GM11168 (cell line): ENCODE measurements around the gene DDX47.
"Not testable (repeated sequence)": the region's sequence is repeated elsewhere in the genome, so short reads cannot be mapped to it uniquely, and the experiment has no call there.

Experiments
- in situ Hi-C: fragments of 300-500 bp; cut with MboI; formaldehyde crosslinking; loops from one replicate; pipeline ENCODE4 v1.12.0; 2022; ENCODE audit warnings: low sequenced_read_pairs; ENCODE audit not compliant: unreplicated experiment

The DDX47 gene

DNA sequence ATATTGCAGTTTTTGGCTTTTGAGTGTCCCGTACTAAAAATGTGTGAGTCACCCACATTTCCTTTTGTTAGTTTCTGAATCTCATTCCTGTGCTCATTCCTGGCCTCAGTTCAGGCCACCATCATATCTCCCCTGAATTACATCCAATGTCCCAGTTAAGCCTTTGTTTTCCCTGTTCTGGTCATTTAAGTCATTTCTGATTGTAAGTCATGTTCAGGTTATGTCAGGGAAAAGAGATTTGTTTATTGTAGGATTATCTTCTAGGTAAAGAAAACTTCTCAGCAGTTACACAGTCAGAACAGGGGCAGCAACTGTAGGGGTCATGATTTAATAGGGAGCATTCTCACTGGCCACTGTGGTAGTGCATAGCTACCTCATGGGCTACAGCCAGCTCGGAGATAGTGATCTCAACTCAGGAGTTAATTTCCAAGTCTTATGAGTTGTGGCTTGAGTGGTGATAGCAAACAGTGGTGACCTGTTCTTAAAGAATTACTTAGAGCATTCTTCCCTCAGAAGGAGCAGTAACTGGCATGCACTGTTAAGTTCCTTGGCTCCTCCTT lies 6.7 kb downstream of the DDX47 start:
- in situ Hi-C loops = no loop called here

DNA sequence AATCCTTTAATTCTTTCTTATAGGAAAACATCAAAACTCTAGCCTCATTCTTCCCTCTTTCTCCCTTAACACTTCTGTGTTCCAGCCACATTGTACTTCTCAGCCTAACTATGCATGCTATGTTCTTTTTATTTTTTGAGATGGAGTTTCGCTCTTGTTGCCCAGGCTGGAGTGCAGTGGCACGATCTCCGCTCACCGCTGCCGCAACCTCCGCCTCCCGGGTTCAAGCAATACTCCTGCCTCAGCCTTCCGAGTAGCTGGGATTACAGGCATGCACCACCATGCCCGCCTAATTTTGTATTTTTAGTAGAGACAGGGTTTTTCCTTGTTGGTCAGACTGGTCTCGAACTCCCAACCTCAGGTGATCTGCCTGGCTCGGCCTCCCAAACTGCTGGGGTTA lies 7.2 kb downstream of the DDX47 start:
- in situ Hi-C loops = not testable (repeated sequence)

DNA sequence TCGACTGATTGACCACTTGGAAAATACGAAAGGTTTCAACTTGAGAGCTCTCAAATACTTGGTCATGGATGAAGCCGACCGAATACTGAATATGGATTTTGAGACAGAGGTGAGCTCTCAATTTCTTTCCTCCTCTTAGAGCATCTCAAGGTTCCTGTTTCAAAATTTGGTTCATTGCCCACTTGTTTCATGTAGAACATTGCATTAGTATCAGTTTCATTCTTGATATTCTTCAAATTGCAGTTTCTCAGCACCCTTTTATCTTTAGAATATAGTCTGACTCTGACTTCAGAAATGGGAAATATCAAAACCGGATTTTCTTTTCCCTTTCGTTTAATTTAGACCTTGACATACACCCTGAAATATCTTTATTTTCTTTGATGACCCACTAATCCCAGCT lies 8.8 kb downstream of the DDX47 start:
- in situ Hi-C loops = no loop called here

DNA sequence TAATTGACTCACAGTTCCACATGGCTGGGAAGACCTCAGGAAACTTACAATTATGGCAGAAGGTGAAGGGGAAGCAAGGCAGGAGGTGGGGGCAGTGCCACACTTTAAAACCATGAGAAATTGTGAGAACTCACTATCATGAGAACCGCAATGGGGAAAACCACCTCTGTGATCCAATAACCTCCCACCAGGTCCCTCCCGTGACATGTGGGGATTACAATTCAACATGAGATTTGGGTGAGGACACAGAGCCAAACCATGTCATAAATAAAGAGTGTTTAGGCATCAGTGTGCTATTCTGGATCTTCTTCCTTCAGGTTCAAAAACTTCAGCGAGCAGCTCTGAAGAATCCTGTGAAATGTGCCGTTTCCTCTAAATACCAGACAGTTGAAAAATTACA lies 9.7 kb downstream of the DDX47 start:
- in situ Hi-C loops = no loop called here

DNA sequence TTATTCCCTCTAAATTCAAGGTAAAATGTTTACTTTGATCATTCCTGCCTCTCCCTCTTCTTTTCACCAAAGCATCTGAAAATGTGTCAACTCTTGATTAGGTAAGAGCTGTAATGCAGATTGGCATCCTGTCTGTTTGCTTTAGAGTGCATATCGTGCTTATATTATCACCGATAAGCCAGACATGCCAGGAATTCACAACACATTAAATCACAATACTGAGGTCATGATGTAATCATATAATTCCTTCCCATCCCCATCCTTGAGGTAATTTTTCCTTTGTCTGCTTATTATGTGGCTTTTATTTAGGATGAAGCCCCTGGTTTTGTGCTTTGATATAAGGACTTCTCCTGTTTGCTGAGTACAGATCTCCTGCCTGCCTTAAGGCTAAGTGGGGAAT lies 10.2 kb downstream of the DDX47 start:
- in situ Hi-C loops = no loop called here

DNA sequence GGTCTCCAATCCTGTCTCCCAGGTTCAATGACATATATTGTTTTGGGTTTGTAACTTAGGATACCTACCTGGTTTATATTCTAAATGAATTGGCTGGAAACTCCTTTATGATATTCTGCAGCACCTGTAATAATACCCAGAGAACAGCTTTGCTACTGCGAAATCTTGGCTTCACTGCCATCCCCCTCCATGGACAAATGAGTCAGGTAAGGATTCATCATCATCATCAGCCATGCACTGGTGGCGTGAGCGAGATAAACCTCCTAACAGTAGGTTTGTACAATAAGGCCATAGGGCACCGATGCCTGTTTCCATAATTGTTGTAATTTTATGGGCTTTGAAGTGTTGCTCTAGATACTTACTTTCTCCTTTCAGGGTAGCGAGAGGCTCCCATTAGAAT lies 10.7 kb downstream of the DDX47 start:
- in situ Hi-C loops = no loop called here

DNA sequence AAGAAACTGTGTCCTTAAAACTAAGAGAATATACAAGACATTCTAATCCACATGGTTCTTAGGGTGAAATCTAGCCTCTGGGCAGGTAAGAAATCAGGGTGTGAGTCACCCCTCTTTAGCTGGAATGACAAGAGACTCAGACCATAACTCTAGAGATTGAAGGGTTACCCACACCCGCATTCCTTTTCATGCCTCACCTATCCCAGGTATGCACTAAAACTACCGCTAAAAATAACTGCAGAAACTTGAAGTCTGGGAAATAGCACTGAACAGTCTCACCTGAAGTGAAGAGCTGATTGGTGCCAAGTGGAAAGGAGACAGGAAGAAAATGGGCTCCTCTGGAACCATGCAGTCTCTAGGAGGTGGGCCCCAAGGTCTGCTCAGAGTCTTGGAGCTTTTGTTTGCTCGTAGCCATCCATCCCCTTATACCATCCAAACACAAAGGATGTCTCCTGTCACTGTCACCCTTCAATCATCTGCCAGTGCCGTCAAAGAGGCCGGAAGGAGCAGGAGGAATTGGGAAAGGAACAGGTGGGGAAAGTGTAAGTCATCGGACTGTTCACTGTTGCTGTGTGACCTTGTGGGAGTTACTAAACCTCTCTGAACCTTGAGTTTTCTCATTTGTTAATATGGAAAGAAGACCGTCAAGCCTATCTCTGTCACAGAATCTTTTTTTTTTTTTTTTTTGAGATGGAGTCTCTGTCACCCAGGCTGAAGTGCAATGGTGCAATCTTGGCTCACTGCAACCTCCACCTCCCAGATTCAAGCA lies 22.4 kb downstream of the DDX47 start:
- in situ Hi-C loops = no loop called here

DNA sequence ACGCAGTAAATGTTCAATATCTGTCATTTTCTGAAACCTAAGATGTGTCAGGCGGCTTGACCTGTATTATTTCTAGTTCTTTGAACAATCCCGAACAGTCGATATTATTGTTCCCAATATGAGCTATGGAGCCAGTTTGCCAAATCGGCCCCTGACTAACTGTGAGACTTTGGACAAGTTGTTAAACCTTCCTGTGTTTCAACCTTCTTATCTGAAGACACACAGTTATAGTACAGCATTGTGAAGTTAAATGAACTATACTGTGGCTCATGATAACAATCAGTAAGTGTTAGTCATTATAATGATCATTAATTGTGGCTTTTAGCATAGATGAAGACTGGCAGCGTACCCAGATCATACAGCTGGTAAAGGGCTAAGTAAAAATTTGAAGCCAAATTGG lies 23.4 kb downstream of the DDX47 start:
- in situ Hi-C loops = no loop called here

DNA sequence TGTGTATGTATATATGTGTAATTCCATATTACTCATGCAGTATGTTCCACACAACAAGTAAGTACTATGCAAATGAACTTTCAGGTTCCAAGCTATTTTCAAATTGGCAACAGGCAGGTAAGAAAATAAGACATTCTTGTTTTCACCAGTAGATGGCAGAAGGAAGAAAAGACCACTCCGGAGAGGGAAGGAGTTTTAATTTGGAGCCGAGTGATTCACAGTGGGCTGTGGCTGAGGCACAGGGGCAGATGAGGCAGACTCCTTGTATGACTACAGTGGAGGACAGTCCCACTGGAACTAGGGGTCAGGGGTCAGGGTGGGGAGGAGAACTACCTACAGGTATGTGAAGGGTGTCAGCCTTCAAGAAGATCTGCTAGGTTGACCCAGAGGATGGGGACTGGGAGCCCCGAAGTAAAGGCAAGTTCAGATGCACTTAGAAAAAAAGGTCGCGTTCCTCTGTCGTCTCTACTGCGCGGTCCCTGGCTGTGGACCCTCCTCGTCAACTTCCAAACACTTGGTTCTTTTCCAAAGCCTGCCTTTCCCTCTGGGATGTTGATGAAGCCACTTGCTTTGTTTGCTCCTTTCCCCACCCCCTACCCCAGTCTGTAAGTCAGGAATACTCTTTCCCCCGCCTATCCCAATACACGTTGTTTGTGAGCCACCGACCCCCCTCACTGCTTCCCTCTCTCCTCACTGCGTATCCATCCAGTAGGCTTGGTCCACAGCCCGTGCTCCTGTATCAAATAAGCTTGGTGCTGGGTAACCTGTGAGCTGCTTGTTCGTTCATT lies 24.1 kb downstream of the DDX47 start:
- in situ Hi-C loops = no loop called here

DNA sequence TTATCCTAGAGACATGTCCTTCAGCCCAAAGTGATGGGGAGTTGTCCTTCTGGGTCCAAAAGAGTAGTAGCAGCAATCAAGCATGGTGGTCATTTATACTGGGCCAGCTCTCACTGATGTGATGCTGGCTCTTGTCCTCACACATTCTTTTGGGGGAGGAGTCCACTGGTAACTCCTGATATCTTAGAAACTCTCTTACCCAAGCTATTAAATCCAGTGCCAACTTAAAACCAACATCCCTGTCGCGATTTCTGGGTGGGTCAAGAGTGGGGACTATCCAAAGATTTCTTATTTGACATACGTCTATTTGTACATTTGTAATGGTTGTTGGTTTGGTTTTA lies 24.6 kb downstream of the DDX47 start:
- in situ Hi-C loops = no loop called here

DNA sequence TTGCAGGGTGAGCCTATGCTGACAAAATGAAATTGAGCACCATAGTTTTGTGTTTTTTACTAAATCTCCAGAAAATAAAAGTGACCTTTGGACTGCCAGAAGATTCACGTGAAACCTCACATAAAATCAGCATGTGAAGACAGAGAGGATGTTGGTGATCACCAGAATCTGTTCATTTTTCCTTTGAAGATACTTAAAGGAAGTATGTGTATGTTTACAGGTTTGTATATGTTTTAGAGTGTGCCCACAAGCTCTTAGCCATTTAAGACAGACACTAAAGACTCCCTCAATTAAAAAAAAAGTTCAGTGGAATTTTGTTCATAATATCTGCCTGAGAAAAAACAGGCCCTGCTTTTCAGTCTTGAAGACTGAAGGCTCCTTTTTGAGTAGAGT lies 25.9 kb downstream of the DDX47 start:
- in situ Hi-C loops = no loop called here

DNA sequence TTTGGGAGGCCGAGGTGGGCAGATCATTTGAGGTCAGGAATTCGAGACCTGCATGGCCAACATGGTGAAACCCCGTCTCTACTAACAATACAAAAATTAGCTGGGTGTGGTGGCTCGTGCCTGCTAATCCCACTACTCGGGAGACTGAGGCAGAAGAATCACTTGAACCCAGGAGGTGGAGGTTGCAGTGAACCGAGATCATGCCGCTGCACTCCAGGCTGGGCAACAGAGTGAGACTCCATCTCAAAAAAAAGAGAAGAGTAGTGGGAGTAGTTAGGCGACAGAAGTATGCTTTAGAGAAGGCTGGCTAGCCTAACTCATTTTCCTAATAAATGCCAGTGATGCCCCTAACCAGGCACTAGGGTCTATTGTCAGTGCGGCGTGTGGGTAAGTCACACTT lies 26.3 kb downstream of the DDX47 start:
- in situ Hi-C loops = not testable (repeated sequence)

DNA sequence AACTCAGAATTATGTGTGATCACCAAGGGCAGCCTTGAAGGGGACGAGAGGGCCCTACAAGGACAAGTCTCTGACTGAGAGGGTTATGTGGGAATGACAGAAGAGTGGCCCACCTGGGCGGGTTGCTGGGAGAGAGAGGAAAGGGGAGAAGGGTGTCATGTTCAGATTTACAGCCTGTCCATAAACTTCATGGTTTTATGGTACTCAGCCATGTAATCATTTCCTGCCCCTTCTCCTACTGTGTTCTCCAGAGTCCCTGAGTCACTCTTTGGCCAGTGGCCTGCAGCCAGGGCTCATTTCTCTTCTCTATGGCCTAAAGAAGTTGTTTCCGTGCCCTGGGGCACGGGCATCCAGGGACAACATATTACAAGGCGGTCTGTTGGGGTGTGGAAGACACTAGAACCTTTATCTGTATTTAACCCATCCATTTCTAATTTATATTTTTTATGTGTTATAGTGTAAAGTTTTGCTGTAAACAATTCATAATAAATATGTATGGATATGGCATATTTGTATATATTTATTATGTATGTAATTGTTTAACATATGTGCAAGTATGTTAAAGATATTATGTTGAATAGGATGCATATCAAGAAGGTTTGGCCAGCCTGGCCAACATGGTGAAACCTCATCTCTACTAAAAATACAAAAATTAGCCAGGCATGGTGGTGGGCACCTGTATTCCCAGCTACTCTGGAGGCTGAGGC lies 26.9 kb downstream of the DDX47 start:
- in situ Hi-C loops = no loop called here

DNA sequence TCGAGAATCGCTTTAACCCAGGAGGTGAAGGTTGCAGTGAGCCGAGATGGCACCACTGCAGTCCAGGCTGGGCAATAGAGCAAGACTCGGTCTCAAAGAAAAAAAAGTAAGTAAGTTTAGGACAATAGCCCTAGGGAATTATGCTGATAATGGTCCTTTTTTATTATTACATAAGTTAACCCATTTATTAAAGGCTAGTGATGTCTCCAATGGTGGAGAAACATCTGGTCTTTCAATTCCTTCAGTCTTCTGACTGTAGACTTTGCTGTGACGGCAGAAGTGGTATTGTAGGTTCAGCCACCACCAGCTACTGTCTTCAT lies 27.4 kb downstream of the DDX47 start:
- in situ Hi-C loops = no loop called here

DNA sequence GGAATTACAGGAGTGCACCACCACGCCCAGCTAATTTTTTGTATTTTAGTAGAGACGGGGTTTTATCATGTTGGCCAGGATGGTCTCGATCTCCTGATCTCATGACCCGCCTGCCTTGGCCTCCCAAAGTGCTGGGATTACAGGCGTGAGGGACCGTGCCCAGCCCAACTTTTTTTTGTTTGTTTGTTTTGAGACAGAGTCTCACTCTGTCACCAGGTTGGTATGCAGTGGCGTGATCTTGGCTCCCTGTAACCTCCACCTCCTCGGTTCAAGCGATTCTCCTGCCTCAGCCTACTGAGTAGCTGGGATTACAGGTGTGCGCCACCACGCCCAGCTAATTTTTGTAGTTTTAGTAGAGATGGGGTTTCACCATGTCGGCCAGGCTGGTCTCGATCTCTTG lies 28.3 kb downstream of the DDX47 start:
- in situ Hi-C loops = not testable (repeated sequence)

DNA sequence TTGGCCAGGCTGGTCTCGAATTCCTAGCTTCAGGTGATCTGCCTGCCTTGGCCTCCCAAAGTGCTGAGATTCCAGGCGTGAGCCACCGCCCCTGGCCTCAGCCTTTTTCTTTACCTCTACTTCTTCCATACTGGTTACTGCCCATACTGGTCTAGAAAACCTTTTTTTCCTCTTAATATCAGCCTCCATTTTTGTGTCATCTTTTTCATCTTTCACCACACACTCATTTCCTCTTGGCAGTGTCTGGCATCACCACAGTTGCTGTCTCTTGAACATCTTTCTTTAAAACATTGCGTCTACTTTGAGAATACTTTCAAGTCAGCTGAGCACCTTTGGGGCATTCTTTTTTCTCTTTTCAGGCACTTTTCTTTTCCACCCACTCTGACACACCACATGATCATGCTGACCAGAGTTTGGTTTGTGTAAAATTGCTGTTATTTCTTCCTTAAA lies 32.7 kb downstream of the DDX47 start:
- in situ Hi-C loops = no loop called here

DNA sequence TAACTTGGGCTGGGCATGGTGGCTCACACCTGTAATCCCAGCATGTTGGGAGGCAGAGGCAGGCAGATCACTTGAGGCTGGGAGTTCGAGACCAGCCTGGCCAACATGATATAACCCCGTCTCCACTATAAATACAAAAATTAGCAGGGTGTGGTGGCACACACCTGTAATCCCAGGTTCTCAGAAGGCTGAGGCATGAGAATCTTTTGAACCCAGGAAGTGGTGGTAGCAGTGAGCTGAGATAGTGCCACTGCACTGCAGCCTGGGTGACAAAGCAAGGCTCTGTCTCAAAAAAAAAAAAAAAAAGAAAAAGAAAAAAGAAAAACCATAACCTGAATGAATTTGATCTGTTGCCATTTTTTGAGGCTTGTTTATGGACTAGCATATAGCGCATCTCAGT lies 33.6 kb downstream of the DDX47 start:
- in situ Hi-C loops = not testable (repeated sequence)

DNA sequence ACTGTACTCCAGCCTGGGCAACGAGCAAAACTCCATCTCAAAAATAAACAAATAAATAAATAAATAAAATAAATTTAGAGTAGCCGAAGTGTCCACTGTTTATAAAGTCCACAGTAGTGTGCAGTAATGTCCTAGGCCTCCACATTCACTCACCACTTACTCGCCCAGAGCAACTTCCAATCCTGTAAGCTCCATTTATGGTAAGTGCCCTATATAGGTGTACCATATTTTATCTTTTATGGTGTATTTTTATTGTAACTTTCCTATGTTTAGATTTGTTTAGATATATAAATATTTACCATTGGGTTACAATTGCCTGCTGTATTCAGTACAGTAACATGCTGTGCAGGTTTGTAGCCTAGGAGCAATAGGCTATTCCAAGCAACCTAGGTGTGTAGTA lies 40.3 kb downstream of the DDX47 start:
- in situ Hi-C loops = no loop called here

DNA sequence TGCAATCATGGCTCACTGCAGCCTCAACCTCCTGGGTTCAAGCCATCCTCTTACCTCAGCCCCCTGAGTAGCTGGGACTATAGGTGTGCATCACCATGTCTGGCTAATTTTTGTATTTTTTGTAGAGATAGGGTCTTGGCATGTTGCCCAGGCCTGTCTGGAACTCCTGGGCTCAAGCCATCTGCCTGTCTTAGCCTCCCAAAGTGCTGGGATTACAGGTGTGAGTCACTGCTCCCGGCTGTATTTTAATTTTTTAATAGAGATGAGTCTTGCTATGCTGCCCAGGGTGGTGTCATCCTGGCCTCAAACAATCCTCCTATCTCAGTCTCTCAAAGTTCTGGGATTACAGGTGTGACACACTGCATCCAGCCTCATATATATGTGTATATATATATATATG lies 46.5 kb downstream of the DDX47 start:
- in situ Hi-C loops = no loop called here

DNA sequence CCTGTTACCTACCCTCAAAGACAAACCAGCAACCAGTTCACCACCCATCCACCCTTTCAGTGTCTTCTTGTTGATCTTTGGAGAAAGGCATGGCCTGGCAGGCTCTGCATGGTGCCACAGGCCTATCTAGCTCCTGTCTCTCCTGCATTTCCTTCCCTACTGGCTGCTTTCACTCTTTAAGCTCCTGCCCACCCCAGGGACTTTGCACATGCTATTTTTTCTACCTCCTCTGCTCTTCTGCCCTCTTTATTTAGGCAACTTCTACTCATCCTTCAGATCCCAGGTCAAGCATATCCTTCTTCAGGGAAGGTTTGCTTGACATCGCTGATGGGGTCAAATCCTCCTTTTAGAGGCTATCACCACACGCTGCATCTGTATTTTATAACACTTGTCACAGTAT lies 51.1 kb downstream of the DDX47 start:
- in situ Hi-C loops = no loop called here
